WTC11 (cell line): ENCODE measurements around the gene KCND3. TPM values are rescaled to one million over a fixed set of nuclear protein-coding genes. Genes with fewer than 3 reads are reported as not detected.

Experiments used
- ATAC-seq: fragments of 200-7000 bp; cut with Tn5 transposase; 2 replicates; pipeline ENCODE4 v1.10.0; 2021; ENCODE audit warnings: mild to moderate bottlenecking, moderate library complexity
- CTCF ChIA-PET: fragments of 300-600 bp; sonication (Branson Sonifier 250); formaldehyde crosslinking; loops from one replicate; lab custom pipeline; 2021; ENCODE audit warnings: antibody characterized with exemption; lab: Charles Lee
- POLR2A ChIA-PET: fragments of 350-600 bp; sonication (Branson Sonifier 250); formaldehyde crosslinking; loops from one replicate; lab custom pipeline; 2021; ENCODE audit warnings: antibody characterized with exemption; lab: Charles Lee
- DNase-seq: peaks from one replicate; pipeline ENCODE4 v3.0.0; 2021; ENCODE audit warnings: low spot score
- H3K27ac Mint-ChIP-seq: 2 replicates; pipeline ENCODE4 v1.8.0; 2021; ENCODE audit warnings: mixed read lengths
- H3K27me3 Mint-ChIP-seq: 2 replicates; pipeline ENCODE4 v1.8.0; 2021; ENCODE audit warnings: low read depth, mild to moderate bottlenecking, moderate library complexity, mixed read lengths
- H3K36me3 Mint-ChIP-seq: 2 replicates; pipeline ENCODE4 v1.8.0; 2021; ENCODE audit warnings: mixed read lengths
- H3K4me1 Mint-ChIP-seq: 2 replicates; pipeline ENCODE4 v1.8.0; 2022; ENCODE audit warnings: mixed read lengths
- H3K4me3 Mint-ChIP-seq: 2 replicates; pipeline ENCODE4 v1.8.0; 2021; ENCODE audit warnings: mild to moderate bottlenecking, moderate library complexity, mixed read lengths
- H3K9me3 Mint-ChIP-seq: 2 replicates; pipeline ENCODE4 v1.8.0; 2021; ENCODE audit warnings: mixed read lengths
- ATF3 ChIP-seq: sonication (generic); formaldehyde crosslinking; conservative IDR thresholded peaks from 2 replicates; pipeline ENCODE4 v1.8.1; 2022; ENCODE audit warnings: mild to moderate bottlenecking, missing genetic modification reagents
- CREB1 ChIP-seq: sonication (generic); formaldehyde crosslinking; IDR thresholded peaks from 2 replicates; pipeline ENCODE4 v1.8.0; 2023; ENCODE audit warnings: mild to moderate bottlenecking, missing genetic modification reagents
- ELF4 ChIP-seq: sonication (generic); formaldehyde crosslinking; IDR thresholded peaks from 2 replicates; pipeline ENCODE4 v1.8.1; 2022; ENCODE audit warnings: low read depth, mild to moderate bottlenecking, moderate library complexity, missing genetic modification reagents
- ETV6 ChIP-seq: sonication (generic); formaldehyde crosslinking; IDR thresholded peaks from 2 replicates; pipeline ENCODE4 v1.8.1; 2022; ENCODE audit warnings: mild to moderate bottlenecking, missing genetic modification reagents
- FOXP4 ChIP-seq: sonication (generic); formaldehyde crosslinking; IDR thresholded peaks from 2 replicates; pipeline ENCODE4 v1.8.0; 2022; ENCODE audit warnings: mild to moderate bottlenecking, missing genetic modification reagents
- MXD4 ChIP-seq: fragments of 250-450 bp; sonication (Bioruptor Pico); IDR thresholded peaks from 2 replicates; pipeline ENCODE4 v1.8.0; 2021; ENCODE audit warnings: mild to moderate bottlenecking, moderate library complexity, borderline replicate concordance
- NFE2L1 ChIP-seq: sonication (generic); formaldehyde crosslinking; IDR thresholded peaks from 2 replicates; pipeline ENCODE4 v1.8.1; 2023; ENCODE audit warnings: missing genetic modification reagents
- PRDM15 ChIP-seq: sonication (generic); formaldehyde crosslinking; IDR thresholded peaks from 2 replicates; pipeline ENCODE4 v1.8.0; 2022; ENCODE audit warnings: missing genetic modification reagents
- SMAD3 ChIP-seq: sonication (generic); formaldehyde crosslinking; IDR thresholded peaks from 2 replicates; pipeline ENCODE4 v1.8.0; 2022; ENCODE audit warnings: missing genetic modification reagents, mild to moderate bottlenecking, borderline replicate concordance
- ZBTB21 ChIP-seq: sonication (generic); formaldehyde crosslinking; IDR thresholded peaks from 2 replicates; pipeline ENCODE4 v1.8.1; 2023; ENCODE audit warnings: mild to moderate bottlenecking, missing genetic modification reagents, borderline replicate concordance
- ZNF423 ChIP-seq: fragments of 250-450 bp; sonication (Bioruptor Pico); IDR thresholded peaks from 2 replicates; pipeline ENCODE4 v2.1.2; 2022; ENCODE audit warnings: mild to moderate bottlenecking, moderate library complexity
- ZNF512 ChIP-seq: sonication (generic); formaldehyde crosslinking; IDR thresholded peaks from 2 replicates; pipeline ENCODE4 v1.8.1; 2022; ENCODE audit warnings: missing genetic modification reagents, borderline replicate concordance
- ZSCAN18 ChIP-seq: fragments of 250-450 bp; sonication (Bioruptor Pico); IDR thresholded peaks from 2 replicates; pipeline ENCODE4 v2.1.2; 2022; ENCODE audit warnings: mild to moderate bottlenecking, moderate library complexity
- total RNA-seq: library from RNA; stranded (reverse); gene quantifications from 3 replicates; pipeline ENCODE4 v1.2.3, GENCODE V29; 2021
- TF ChIP-seq, protein P1 (sequence below): sonication (generic); formaldehyde crosslinking; IDR thresholded peaks from 2 replicates; pipeline ENCODE4 v1.8.0; 2023; ENCODE audit warnings: missing genetic modification reagents
- TF ChIP-seq, protein P2 (sequence below): sonication (generic); formaldehyde crosslinking; IDR thresholded peaks from 2 replicates; pipeline ENCODE4 v1.8.1; 2023; ENCODE audit warnings: mild to moderate bottlenecking, moderate library complexity, missing genetic modification reagents
- TF ChIP-seq, protein P3 (sequence below): sonication (generic); formaldehyde crosslinking; IDR thresholded peaks from 2 replicates; pipeline ENCODE4 v1.8.0; 2022; ENCODE audit warnings: mild to moderate bottlenecking, missing genetic modification reagents

The KCND3 gene
- total RNA-seq, 1 experiment from 2014 or later = 0.35 TPM

GRCh38 chr1:111992476-111992875 is 3.0 kb upstream of the KCND3 start (continued):
- TF ChIP-seq ZSCAN18 = no peak
- TF ChIP-seq ATF3 = no peak
- no peak for TF ChIP-seq NFE2L1 (CRISPR knock-in tag)
- no peak for TF ChIP-seq ZNF512 (CRISPR knock-in tag)
- TF ChIP-seq ZBTB21 (CRISPR knock-in tag) = no peak
- TF ChIP-seq ELF4 = no peak
- TF ChIP-seq, all 79 proteins: peak for 0

DNA sequence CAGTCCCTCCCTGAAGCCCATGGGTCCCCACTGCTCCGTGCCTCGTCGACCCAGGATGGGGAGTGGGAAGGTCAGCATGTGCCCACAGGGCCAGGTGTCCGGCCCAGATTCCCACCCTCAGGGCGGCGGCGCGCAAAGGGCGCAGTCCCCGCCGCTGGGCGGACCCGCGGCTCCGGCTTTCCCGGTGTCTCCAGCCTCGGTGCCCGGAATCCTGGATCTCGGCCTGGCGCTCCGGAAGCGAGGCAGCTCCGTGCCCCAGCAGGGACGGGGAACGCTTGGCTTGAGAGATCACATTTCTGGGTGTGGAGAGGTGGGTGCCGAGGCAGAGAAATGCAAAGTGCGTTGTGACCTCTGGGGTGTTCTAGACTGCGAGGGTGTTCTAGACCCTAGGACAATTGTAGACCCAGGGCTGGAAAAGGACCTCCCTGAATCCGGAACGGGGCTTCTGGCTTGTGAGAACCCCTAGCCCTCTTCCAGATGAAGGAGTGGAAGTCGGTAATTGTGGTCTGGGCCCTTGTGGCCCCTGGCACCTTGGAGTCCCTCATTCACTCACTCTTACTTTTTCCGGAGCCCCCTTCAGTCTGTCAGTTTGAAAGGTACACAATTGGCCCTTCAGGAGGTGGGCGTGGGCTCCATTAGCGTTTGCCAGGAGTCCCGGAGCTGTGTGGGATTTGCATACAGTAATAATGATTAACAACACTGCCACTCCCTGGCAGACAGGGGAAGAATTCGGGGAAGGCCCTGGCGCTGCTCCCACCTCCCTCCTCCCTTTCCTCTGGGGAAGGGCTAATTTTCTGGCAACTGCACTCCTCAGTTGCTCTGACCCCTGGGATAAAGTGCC is 1.6 kb upstream of the KCND3 start:
- H3K36me3 Mint-ChIP-seq = no peaks in the 10 kb centered on the region
- no peak overlapping the region for H3K27ac Mint-ChIP-seq
- TF ChIP-seq, protein P1, sequence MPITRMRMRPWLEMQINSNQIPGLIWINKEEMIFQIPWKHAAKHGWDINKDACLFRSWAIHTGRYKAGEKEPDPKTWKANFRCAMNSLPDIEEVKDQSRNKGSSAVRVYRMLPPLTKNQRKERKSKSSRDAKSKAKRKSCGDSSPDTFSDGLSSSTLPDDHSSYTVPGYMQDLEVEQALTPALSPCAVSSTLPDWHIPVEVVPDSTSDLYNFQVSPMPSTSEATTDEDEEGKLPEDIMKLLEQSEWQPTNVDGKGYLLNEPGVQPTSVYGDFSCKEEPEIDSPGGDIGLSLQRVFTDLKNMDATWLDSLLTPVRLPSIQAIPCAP = 0 out of 2 replicates have a peak, but pooled peaks have one; percentile 31
- TF ChIP-seq, protein P2, sequence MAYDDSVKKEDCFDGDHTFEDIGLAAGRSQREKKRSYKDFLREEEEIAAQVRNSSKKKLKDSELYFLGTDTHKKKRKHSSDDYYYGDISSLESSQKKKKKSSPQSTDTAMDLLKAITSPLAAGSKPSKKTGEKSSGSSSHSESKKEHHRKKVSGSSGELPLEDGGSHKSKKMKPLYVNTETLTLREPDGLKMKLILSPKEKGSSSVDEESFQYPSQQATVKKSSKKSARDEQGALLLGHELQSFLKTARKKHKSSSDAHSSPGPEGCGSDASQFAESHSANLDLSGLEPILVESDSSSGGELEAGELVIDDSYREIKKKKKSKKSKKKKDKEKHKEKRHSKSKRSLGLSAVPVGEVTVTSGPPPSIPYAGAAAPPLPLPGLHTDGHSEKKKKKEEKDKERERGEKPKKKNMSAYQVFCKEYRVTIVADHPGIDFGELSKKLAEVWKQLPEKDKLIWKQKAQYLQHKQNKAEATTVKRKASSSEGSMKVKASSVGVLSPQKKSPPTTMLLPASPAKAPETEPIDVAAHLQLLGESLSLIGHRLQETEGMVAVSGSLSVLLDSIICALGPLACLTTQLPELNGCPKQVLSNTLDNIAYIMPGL (CRISPR knock-in tag) = 0 out of 2 replicates have a peak, but pooled peaks have one; percentile 29
- TF ChIP-seq MXD4 (0 out of 2 replicates have a peak, but pooled peaks have one; percentile 16), SMAD3 (CRISPR knock-in tag) (no peak), CREB1 (CRISPR knock-in tag) (no peak), ZNF423 (CRISPR knock-in tag) (no peak), FOXP4 (CRISPR knock-in tag) (0 out of 2 replicates have a peak, but pooled peaks have one; percentile 37), PRDM15 (peak; percentile 19; the same call in 1 of the 2 replicates), ETV6 (no peak)
- TF ChIP-seq, protein P3, sequence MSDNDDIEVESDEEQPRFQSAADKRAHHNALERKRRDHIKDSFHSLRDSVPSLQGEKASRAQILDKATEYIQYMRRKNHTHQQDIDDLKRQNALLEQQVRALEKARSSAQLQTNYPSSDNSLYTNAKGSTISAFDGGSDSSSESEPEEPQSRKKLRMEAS (CRISPR knock-in tag) = peak; percentile 55; the same call in 1 of the 2 replicates
- no peaks in the 10 kb centered on the region for H3K9me3 Mint-ChIP-seq
- POLR2A ChIA-PET = no interaction called here
- H3K27me3 Mint-ChIP-seq = peaks cover 61% of the 10 kb centered on the region
- H3K4me1 Mint-ChIP-seq = peaks cover 26% of the 10 kb centered on the region
- H3K4me3 Mint-ChIP-seq = peak overlapping the region; percentile 76
- DNase-seq (peak; percentile 67), ATAC-seq (peak; percentile 81)
- CTCF ChIA-PET = interaction anchor here (1.0 to 2.6 kb wide), 13 partner anchors 10 to 368 kb away, joined by 3 to 10 read pairs (median 4); no protein-coding TSS in a partner anchor
